ENCODE data around the gene SHISA9.

SHISA9 gene

GRCh38 chr16:12959072-12959471, 57.7 kb downstream of the SHISA9 start:
- no peak for DNase-seq

DNA sequence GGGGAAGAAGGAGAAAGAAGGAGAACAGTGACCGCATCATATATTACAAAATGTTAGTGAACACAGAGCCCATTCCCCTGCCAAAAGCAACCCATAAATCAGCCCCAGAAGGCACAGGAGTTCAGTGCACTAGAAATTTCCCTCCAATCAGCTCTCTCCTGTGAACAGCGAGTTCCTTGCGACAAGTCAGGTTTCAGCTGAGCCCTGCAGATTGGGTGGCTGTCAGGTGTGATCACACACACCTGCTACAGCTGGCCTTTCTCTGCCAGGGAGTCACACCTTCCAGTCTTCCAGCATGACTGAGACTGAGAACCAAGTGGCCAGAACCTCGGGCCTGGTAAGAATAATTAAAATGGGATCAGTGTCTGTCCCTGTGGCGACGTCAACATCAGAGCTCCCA, 60.2 kb downstream of the SHISA9 start:
- no peak for DNase-seq

DNA sequence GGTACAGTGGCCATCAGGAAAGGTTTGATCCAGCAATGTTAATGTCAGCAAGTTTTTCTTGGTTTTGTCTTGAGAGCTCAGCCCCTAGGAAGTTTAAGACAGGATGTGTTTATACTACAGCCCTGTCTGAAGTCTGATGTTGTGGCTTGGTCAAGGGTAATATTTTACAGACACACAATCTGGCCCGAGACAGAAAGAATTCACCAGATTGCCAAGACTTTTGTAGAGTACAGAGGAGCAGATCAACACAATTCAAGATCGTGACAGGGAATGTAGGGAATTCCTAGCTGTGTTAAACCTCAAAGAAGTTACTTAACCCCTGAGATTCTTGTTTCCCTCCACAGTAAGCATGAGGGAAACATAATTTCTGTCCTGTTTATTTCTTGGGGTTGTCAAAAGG, 63.1 kb downstream of the SHISA9 start:
- no peak for DNase-seq

DNA sequence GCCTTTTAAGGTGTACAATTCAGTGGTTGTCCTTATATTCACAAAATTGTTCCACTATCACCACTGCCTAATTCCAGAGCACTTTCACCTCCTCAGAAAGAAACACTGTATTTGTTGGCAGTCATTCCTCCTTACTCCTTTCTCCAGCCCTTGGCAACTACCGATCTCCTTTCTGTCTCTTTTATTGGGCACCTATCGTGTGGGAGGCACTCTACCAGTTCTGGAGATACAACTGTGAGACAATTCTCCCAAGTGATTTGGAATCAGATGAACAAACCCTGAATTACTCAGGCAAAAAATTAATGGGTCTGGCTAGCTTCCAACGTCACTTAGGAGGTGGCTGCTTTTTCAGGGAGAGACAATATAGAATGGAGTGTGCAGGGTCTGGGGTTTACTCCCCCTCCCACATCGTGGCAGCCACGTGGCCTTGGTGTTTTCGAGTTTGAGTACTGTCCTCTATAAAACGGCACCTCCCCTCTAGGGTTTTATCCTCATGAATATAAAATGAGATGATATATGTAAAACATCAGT, 63.9 kb downstream of the SHISA9 start:
- no peak for DNase-seq

- no peak for DNase-seq
Measured at GRCh38 chr16:12971241-12971640, 69.8 kb downstream of the SHISA9 start.

GRCh38 chr16:12972246-12972645, 70.8 kb downstream of the SHISA9 start:
- DNase-seq = no peak

- no peak for DNase-seq
Measured at GRCh38 chr16:12975766-12976165, 74.4 kb downstream of the SHISA9 start.

- no peak for DNase-seq
Measured at GRCh38 chr16:12976496-12976895, 75.1 kb downstream of the SHISA9 start.

- DNase-seq = no peak
Measured at GRCh38 chr16:12976936-12977335, 75.5 kb downstream of the SHISA9 start.

DNA sequence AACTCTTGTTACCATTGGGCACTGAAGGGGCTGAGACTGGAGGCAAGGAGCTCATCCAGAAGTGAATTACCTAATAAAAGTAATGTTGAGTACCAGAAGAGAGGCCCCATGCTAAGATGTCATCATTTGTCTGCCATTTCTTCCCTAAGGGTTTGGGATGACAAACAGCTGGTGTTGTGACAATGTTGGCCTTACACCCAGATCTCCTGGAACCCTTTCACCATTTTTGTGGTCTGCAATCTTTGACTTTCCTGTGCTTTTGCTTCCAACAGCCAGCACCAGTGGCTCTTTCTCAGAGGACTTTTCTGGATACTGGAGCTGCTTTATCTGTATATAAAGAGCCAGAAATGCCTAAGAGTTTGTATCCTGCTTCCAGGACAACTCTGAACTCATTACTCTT, 84.1 kb downstream of the SHISA9 start:
- no peak for DNase-seq

DNA sequence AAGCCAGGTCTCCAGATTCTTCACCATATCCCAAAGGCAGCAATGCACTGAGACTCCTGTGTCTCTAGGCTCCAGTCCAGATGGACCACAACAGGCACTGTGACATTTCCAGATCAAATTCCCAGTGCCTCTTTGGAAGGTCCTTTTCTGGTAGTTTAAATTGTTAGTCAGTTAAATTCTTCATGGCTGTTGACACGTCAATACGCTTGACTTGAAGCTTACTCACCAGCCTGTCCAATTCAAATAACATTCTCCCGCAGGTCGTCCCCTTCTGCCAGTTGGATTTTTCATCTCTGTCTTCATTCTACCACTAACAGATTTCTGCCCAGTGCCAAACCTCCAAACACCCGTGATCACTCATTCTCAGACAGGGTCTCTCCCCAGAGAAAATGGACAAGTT, 86.7 kb downstream of the SHISA9 start:
- DNase-seq = no peak

GRCh38 chr16:12992066-12992465, 90.7 kb downstream of the SHISA9 start:
- DNase-seq = no peak

DNA sequence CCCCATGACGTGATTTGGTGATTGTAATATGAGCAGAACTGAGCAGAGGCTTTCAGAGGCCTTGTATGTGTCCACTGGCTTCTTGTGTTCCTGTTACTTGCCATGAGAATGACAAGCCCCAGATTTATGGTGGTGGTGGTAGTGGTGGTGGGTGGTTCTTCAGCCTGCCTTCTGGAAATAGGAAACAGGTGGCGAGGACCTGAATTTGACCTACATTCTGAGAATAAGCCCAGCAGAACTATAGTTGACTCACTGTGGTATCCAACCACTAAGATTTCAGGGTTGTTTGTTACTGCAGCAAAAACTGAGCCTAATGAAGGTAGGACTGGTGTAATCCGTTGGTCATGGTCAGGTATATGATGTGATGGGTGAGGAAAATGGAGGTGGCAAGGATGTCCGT, 93.0 kb downstream of the SHISA9 start:
- no peak for DNase-seq

DNA sequence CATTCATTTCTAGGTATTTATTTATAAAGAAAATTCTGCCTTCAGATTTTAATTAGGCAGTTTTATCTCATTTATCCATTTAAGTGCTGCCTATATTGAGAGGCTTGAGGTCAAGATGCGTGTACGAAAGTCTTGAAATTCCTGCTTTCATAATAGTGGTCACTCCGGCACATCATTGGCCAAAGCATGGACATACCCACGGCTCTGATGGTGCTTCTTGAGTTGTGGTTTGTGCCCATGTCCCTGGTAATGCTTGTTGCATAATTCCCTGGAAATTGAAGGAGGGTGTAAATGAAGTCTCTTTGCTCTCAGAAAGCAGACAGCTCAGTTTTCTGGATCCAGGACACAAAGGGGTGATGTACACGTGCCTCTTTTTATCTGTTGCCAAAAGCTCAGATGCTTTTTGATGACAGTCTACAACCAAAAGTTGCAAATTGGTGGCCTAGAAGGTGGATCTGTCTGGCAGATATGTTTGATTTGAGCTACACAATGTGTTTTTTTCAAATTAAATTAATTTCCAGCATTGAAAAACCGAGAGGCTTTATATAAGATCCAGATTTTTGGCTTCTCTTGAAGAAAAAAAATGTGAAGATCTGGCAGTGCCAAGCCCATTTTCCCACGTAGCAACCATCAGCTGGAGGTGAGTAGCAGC, 94.4 kb downstream of the SHISA9 start:
- no peak for DNase-seq

GRCh38 chr16:12998361-12999085, 97.1 kb downstream of the SHISA9 start:
- DNase-seq = no peak

GRCh38 chr16:12999368-12999767, 98.0 kb downstream of the SHISA9 start:
- DNase-seq = no peak

DNA sequence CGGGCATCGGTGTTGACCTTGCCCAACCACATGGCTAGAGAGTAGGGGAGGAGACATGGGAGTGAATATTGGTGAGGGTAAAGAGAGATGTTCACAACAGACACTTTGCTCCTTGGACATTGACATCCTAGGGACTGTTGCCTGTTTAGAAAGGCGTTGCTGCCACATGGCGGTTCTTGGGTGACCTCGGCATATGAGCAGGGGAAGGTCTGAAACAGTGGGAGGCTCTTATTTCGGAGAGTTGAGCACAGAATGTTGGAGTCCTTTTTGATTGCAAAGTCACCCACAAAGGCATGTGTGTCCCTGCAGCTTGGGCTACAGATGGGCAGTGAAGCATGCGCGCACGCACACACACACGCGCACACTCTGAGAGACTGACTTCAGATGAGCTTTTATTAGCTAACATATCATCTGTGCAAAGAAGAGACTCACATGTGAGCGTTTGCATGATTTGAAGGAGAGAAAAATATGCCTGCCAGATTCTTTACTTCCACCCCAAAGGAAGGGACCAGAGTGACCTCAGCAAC, 104.4 kb downstream of the SHISA9 start:
- DNase-seq = no peak

GRCh38 chr16:13012601-13013000, 111.2 kb downstream of the SHISA9 start:
- no peak for DNase-seq

DNA sequence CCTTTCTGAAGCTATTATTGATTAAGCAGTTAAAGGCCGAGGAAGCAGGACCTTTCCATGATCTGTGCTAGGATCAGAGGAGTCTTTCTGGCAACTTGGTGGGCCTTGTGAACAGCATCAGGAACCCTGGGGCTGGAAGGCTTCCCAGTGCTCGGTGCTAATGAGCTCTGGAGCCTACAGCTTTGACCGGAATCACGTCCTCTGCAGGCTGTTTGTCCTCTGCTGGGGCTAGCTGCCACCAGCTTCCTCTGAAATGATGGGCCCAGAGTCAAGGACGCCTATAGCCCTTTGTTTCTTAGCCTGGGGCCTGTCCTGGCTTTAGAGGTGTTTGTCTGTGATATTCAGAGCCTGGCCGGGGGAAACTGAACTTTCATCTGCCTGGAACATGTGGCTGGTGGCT, 111.6 kb downstream of the SHISA9 start:
- no peak for DNase-seq

GRCh38 chr16:13014476-13014875, 113.1 kb downstream of the SHISA9 start:
- no peak for DNase-seq

DNA sequence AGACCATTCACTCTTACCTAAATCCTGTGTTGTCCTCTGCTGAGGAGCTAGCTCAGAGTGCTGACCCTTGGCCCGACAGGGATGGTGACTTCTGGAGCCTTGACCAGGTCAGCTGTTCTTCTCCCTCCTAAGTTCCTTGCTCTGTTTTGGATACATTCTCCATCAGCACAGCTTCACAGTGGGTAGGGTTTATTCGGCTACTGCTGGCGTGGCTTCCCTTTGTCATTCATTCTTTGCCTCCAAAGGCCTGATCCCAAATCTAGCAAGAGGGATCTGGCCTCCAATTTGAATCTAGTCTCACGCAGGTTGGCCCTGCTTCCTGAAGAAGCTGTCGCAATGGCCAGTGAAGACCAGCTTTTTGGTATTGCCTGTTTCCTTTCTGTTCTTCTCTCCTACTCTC, 116.6 kb downstream of the SHISA9 start:
- no peak for DNase-seq

GRCh38 chr16:13021996-13022395, 120.6 kb downstream of the SHISA9 start:
- no peak for DNase-seq

DNA sequence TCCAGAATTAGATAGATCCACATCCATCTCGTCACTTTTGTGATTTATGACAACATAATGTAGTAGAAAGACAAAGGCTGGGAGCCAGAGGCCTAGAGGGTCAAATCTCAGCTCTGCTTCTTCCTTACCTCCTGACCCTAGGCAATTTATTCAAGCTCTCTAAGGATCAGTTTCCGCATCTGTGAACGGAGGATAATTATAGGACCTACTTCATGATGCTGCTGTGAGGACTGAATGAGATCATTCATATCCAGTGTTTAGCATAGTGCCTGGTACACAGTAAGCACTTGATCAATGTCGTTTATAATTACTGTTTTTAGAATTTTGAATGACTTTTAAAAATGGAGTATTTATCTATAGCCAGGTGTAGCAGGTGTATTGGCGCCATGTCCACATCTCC, 128.4 kb downstream of the SHISA9 start:
- DNase-seq = no peak

GRCh38 chr16:13030769-13031168, 129.4 kb downstream of the SHISA9 start:
- DNase-seq = no peak
